Colon (tissue), 2 donors: ENCODE data around the gene ANKRD50.

Source experiments
- FAIRE-seq: peaks from 2 replicates; lab custom pipeline; 2012; peaks lifted over from hg19 to GRCh38; lab: Jason Lieb, UNC
- donor health status: control.
- donor health status: control.

ANKRD50 gene

DNA sequence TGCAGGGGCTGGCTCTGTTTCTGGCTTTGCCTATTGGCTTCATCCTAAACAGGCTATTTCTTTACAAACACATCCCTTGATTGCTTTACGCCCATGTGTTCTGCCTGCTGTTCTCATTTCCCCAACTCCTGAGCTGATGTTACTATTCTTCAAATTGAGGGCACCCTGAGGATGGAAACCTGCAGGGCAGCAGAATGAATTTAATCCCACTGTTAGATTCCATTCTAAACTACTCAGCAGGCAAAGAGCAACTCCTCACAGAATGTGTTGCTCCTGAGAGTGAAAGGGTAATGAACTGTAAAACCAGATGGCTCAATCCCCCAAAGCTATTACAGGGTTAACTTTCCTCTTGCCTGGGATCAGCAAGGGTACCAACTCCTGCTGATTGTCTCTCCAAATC, 75.7 kb downstream of the ANKRD50 start:
- FAIRE-seq: no peak

DNA sequence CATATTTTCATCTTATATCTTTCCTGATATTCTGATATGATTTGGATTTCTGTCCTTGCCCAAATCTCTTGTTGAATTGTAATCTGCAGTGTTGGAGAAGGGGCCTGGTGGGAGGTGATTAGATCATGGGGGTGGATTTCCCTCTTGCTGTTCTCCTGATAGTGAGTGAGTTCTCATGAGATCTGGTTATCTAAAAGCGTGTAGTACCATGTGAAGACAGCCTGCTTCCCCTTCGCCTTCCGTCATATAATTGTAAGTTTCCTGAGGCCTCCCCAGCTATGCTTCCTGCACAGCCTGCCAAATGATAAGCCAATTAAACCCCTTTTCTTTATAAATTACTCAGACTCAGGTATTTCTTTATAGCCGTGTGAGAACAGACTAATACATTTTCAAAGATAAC, 77.2 kb downstream of the ANKRD50 start:
- FAIRE-seq: no peak

DNA sequence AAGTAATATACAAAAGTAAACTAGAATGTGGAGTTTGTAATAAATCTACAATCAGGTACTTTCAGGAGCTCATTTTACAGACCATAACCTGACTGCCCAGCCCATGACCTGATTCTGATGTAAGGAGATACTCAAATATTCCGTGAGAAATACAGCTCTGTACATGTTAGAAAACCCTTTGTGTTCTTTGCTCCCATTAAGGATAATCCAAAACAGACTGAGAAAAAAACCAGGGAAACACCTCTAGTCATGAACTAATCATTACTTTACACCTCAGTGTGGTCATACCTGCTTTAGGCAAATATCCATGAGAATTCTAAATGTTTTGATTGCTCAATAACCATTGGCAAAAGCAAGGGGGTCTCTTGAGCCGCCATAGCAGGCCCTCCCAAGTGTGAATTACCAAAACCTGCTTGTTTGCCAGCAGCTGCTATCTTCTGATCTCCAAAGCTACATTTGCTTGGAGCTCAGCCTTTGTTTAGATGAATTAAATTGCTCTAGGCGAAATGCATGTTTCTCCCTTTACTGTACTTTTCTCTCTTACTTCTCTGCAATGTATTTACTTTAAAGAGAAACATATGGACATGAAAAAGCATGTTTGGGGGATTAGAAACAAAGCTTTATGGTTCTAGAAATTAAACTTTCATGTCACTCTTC, 79.1 kb downstream of the ANKRD50 start:
- FAIRE-seq: no peak

DNA sequence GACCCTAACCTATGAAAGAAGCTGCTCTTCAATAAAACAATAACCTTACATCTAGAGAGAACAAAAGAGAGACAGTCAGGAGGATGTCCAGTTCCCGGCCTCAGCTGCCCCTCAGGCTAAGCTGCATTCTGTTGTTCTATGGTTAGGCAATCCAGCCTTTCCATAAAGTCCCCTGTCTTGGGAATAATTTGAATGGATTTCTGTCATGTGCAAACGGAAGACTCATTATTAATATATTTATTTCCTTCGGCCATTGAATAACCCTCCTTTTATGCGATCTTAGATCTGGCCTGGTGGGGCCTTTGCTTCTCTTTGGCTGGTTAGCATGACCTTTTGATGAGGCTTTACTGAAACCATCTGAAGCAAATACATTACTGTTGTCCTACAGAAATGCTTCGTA, 80.1 kb downstream of the ANKRD50 start:
- FAIRE-seq: no peak

DNA sequence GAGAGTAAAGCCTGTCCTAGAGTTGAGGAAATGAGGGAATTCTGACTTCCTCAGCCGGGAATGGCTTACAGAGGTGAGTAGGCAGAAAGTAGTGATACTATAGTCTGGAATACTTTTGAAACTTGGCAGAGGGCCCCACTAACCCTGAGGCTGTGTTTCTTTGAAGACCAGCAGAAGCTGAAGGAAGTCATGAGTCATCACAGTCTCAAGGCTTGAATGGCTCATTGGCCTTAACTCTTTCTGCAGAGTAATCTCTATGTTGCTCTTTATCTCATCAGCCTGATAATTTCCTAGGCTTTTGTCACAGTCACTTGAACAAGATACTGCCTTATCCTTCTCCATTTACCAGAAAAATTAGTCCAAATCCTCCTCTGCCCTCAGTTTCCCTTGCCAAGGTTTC, 80.8 kb downstream of the ANKRD50 start:
- no peak for FAIRE-seq

DNA sequence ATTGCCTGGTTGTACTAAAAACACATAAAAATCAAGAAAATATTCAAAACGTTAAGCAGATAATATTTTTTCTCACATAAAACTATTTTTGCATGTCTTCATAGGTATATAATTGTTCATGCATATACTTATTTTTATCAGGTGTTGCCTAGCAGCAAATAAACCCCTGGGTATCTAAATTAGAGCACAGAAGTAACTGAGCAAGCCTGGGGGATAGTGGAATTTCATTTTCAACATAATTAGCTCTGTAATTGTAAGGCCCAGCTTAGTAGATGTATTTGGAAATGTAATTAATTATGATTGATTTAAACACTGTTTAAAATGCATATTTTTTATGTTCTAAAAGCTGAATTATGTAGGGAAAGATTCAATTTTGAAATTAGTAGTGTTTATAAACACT, 82.9 kb downstream of the ANKRD50 start:
- FAIRE-seq: no peak
